AG09319 (cell line): Measurements from ENCODE around the gene TTC21B.
A peak's percentile ranks its signal among the peaks of the same experiment; 100 is the strongest.
"Not testable (repeated sequence)": the region's sequence is repeated elsewhere in the genome, so short reads cannot be mapped to it uniquely, and the experiment has no call there.

Experiments
- DNase-seq: peaks from one replicate; pipeline ENCODE4 v3.0.0-alpha.2; 2010; ENCODE audit warnings: low read depth; ENCODE audit errors: extremely low read depth
- TF ChIP-seq, protein P1 (sequence below): IDR thresholded peaks from 2 replicates; pipeline ENCODE4 v1.5.1; 2011; ENCODE audit warnings: low read depth, mild to moderate bottlenecking, inconsistent platforms, low read length, moderate library complexity

TTC21B gene

DNA sequence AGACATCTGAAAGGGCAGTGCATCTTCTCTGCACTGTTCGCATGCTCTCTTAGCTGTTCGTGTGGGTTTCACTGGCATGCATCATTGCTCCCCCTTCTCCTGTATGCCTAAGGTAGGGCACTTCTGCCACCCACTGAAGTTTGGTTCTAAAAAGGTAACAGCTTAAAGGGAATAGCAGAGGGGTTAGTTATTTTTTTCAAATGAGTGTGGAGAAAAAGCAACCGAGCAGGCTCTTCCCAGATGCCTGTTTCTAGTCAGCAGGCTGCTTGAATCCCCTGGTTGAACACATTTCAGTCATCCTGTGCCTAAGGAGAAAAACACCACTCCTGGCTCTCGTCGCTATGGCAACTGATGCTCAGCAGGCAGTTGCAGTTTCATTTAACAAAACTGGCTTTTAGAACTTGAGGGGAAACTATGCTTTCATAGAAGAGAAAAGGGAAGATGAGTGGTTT, 89.7 kb downstream of the TTC21B start:
- DNase-seq: no peak

DNA sequence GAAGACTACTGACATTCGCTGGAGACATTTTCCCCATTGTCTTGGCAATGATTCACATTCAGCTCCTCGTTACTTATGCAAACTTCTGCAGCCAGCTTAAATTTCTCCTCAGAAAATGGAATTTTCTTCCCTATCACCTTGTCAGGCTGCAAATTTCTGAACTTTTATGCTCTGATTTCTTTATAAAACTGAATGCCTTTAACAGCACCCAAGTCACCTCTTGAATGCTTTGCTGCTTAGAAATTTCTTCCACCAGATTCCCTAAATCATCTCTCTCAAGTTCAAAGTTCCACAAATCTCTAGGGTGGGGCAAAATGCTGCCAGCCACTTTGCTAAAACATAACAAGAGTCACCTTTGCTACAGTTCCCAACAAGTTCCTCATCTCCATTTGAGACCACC, 92.5 kb downstream of the TTC21B start:
- DNase-seq: not testable (repeated sequence)

More for the DNA sequence above, 89.7 kb downstream of the TTC21B start:
- TF ChIP-seq, protein P1, sequence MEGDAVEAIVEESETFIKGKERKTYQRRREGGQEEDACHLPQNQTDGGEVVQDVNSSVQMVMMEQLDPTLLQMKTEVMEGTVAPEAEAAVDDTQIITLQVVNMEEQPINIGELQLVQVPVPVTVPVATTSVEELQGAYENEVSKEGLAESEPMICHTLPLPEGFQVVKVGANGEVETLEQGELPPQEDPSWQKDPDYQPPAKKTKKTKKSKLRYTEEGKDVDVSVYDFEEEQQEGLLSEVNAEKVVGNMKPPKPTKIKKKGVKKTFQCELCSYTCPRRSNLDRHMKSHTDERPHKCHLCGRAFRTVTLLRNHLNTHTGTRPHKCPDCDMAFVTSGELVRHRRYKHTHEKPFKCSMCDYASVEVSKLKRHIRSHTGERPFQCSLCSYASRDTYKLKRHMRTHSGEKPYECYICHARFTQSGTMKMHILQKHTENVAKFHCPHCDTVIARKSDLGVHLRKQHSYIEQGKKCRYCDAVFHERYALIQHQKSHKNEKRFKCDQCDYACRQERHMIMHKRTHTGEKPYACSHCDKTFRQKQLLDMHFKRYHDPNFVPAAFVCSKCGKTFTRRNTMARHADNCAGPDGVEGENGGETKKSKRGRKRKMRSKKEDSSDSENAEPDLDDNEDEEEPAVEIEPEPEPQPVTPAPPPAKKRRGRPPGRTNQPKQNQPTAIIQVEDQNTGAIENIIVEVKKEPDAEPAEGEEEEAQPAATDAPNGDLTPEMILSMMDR: no peak

DNA sequence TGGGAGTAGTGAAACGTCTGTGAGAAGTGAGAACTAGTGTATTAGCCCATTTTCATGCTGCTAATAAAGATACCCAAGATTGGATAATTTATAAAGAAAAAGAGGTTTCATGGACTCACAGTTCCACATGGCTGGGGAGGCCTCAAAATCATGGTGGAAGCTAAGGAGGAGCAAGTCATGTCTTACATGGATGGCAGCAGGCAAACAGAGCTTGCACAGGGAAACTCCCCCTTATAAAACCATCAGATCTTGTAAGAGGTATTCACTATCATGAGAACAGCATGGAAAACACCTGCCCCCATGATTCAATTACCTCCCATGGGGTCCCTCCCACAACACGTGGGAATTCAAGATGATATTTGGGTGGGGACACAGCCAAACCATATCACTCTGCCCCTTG, 93.9 kb downstream of the TTC21B start:
- DNase-seq: not testable (repeated sequence)

DNA sequence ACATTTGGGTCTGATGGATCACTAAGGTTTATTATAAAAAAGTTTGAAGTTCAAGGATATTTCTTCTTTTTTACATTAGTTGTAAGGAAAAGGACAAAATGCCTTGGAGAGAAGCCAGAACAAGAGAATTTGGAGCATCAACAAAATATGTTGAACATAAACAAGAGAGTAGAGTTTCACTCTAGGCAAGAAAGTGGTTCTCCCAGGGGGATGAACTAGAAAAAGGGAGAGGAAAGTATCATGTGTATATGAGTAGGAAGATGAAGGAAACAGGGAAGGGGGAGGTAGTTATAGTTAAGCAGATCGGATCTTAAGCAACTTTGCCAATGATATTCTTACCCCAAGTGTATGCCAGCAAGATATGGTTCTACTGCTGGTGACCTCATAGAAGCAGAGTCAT, 95.7 kb downstream of the TTC21B start:
- TF ChIP-seq, protein P1: no peak
- peak; percentile 52 for DNase-seq

DNA sequence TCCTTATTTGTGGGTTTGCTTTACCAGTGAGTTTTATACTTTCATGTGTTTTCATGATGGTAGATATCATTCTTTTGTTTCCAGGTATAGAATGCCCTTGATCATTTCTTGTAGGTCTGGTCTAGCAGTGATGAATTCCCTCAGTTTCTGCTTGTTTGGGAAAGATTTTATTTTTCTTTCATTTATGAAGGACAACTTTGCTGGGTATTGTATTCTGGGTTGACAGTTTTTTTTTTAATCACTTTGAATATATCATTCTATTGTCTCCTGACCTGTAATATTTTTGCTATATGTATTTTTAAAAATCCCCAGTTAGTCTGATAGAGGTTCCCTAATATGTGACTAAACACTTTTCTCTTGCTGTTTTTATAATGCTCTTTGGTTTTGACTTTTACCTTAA, 101.2 kb downstream of the TTC21B start:
- no peak for DNase-seq
- TF ChIP-seq, protein P1: no peak

DNA sequence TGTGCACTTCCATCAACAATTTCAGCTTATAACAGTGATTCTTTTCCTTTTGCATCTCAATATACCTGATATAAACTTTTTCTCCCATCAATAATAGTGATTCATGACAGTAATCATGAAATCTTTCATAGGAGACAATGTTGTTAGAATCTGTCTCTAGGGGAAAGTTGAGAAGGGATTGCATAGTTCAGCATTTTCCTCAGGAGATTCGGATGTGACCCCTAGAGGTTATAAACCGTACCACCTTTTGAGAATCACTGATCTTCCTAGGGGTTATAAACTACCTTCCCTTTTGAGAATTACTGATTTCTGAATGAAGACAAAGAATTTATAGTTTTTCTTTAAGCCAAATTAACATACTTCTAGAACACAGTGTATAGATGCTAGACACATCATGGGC, 106.6 kb downstream of the TTC21B start:
- TF ChIP-seq, protein P1: no peak
- DNase-seq: no peak

DNA sequence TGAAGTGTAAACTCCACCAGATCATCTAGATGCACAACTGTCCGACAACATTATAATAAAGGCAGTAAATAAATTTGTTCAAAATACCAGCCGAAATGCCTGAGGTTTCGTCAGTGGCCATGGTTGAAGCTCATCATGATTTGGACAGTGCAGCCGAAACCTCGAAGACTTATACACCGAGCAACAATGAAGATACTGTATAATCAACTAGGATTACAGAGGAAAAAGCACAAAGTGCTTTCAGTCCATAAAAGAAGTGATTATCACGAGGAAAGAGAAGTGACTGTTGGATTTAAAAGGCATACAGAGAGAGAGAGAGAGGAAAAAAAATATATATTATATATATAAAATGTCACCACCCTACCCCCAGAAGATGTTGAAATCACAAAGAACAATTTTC, 107.5 kb downstream of the TTC21B start:
- DNase-seq: no peak

DNA sequence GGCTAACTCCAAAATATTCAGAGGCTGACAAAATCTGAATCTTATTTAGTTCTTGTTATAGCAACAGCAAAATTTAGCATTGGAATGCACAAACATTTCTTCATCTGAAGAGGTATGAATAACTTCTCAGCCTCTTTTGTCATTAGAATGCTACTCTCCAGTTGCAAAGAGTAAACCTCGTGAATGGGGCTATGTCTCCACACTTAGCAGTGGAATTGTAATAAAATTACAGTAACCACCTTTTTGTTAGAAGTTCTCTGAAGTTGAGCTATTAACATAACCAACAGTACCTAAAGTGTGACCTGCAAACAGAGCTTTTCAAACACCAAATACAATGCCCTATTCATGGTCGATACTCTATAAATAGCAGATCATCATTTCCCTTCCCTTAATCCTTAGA, 109.4 kb downstream of the TTC21B start:
- DNase-seq: no peak
- TF ChIP-seq, protein P1: no peak

More for the DNA sequence above, 107.5 kb downstream of the TTC21B start:
- TF ChIP-seq, protein P1: no peak
